H9 (cell line): ENCODE results near the gene LMX1A. TPM values are rescaled to one million over a fixed set of nuclear protein-coding genes. Genes with fewer than 3 reads are reported as not detected.

Experiments
- DNase-seq: peaks from one replicate; pipeline ENCODE4 v3.0.0-alpha.2; 2017
- H2AFZ ChIP-seq: one replicate; pipeline ENCODE4 v1.6.1; 2013; ENCODE audit warnings: mild to moderate bottlenecking, low read length, control low read depth, moderate library complexity
- H2AK5ac ChIP-seq: 2 replicates; pipeline ENCODE4 v1.6.1; 2013; ENCODE audit warnings: low read length, control low read depth, mixed read lengths; ENCODE audit not compliant: insufficient read length
- H2BK120ac ChIP-seq: one replicate; pipeline ENCODE4 v1.6.1; 2013; ENCODE audit warnings: low read depth, mild to moderate bottlenecking, low read length, control low read depth, inconsistent platforms; ENCODE audit not compliant: poor library complexity, severe bottlenecking
- H2BK12ac ChIP-seq: 2 replicates; pipeline ENCODE4 v1.6.1; 2013; ENCODE audit warnings: low read length, control low read depth, mixed read lengths, low read depth; ENCODE audit not compliant: insufficient read length
- H2BK15ac ChIP-seq: 2 replicates; pipeline ENCODE4 v1.6.1; 2013; ENCODE audit warnings: low read depth, low read length, control low read depth
- H2BK20ac ChIP-seq: one replicate; pipeline ENCODE4 v1.6.1; 2013; ENCODE audit warnings: low read depth, mild to moderate bottlenecking, low read length, control low read depth, inconsistent platforms; ENCODE audit not compliant: poor library complexity, severe bottlenecking
- H2BK5ac ChIP-seq: 2 replicates; pipeline ENCODE4 v1.6.1; 2013; ENCODE audit warnings: low read length, control low read depth, mixed read lengths; ENCODE audit not compliant: insufficient read length
- H3K14ac ChIP-seq: 2 replicates; pipeline ENCODE4 v1.6.1; 2013; ENCODE audit warnings: low read length, control low read depth; ENCODE audit not compliant: insufficient read depth
- H3K18ac ChIP-seq: 2 replicates; pipeline ENCODE4 v1.6.1; 2013; ENCODE audit warnings: low read depth, mild to moderate bottlenecking, mixed read lengths, low read length, control low read depth; ENCODE audit not compliant: insufficient read length
- H3K23ac ChIP-seq: 2 replicates; pipeline ENCODE4 v1.6.1; 2013; ENCODE audit warnings: low read length, control low read depth, mixed read lengths, low read depth; ENCODE audit not compliant: insufficient read length
- H3K23me2 ChIP-seq: 2 replicates; pipeline ENCODE4 v1.6.1; 2013; ENCODE audit warnings: low read depth, mild to moderate bottlenecking, mixed read lengths, low read length, control low read depth; ENCODE audit not compliant: insufficient read length, poor library complexity, severe bottlenecking
- H3K27ac ChIP-seq: 2 replicates; pipeline ENCODE4 v1.5.1; 2013; ENCODE audit warnings: low read length, control low read depth, mixed read lengths, low read depth; ENCODE audit not compliant: insufficient read length
- H3K27me3 ChIP-seq: 2 replicates; pipeline ENCODE4 v1.6.1; 2013; ENCODE audit warnings: low read length, control low read depth, inconsistent platforms; ENCODE audit not compliant: insufficient read depth
- H3K4ac ChIP-seq: 2 replicates; pipeline ENCODE4 v1.6.1; 2013; ENCODE audit warnings: low read depth, mild to moderate bottlenecking, control low read depth, inconsistent platforms, low read length, moderate library complexity
- H3K4me1 ChIP-seq: 2 replicates; pipeline ENCODE4 v1.6.1; 2013; ENCODE audit warnings: low read length, control low read depth, inconsistent platforms; ENCODE audit not compliant: insufficient read depth
- H3K4me2 ChIP-seq: 2 replicates; pipeline ENCODE4 v1.6.1; 2013; ENCODE audit warnings: low read length, control low read depth, mixed read lengths; ENCODE audit not compliant: insufficient read length, insufficient read depth
- H3K56ac ChIP-seq: 2 replicates; pipeline ENCODE4 v1.6.1; 2013; ENCODE audit warnings: low read depth, mild to moderate bottlenecking, mixed read lengths, low read length, control low read depth; ENCODE audit not compliant: insufficient read length
- H3K79me1 ChIP-seq: 2 replicates; pipeline ENCODE4 v1.6.1; 2013; ENCODE audit warnings: low read depth, mild to moderate bottlenecking, moderate library complexity, low read length, control low read depth, inconsistent platforms; ENCODE audit not compliant: insufficient read depth, poor library complexity, severe bottlenecking
- H3K79me2 ChIP-seq: 2 replicates; pipeline ENCODE4 v1.6.1; 2013; ENCODE audit warnings: low read length, control low read depth, inconsistent platforms; ENCODE audit not compliant: insufficient read depth
- H3K9ac ChIP-seq: 2 replicates; pipeline ENCODE4 v1.6.1; 2013; ENCODE audit warnings: low read length, control low read depth, mixed read lengths; ENCODE audit not compliant: insufficient read length; ENCODE audit errors: extremely low read depth
- H3K9me3 ChIP-seq: one replicate; pipeline ENCODE4 v1.6.1; 2013; ENCODE audit warnings: low read depth, low read length, inconsistent platforms; ENCODE audit not compliant: control insufficient read depth
- H3T11ph ChIP-seq: one replicate; pipeline ENCODE4 v1.6.1; 2013; ENCODE audit warnings: mild to moderate bottlenecking, low read length, control low read depth, inconsistent platforms
- H4K20me1 ChIP-seq: one replicate; pipeline ENCODE4 v1.6.1; 2013; ENCODE audit not compliant: control insufficient read depth, insufficient read length, insufficient read depth
- H4K5ac ChIP-seq: 2 replicates; pipeline ENCODE4 v1.6.1; 2013; ENCODE audit warnings: low read depth, mild to moderate bottlenecking, mixed read lengths, low read length, control low read depth; ENCODE audit not compliant: insufficient read length
- H4K8ac ChIP-seq: replicated peaks from 2 replicates; pipeline ENCODE4 v1.6.1; 2013; ENCODE audit warnings: low read length, control low read depth, mixed read lengths, low read depth; ENCODE audit not compliant: insufficient read length
- H4K91ac ChIP-seq: 2 replicates; pipeline ENCODE4 v1.6.1; 2013; ENCODE audit warnings: low read depth, mild to moderate bottlenecking, moderate library complexity, mixed read lengths, low read length, control low read depth; ENCODE audit not compliant: insufficient read length
- H3K27ac Mint-ChIP-seq, 3 experiments: 2 replicates in 2 of 3; 3 replicates in 1 of 3; pipeline ENCODE4 v1.8.0; 2020 to 2021; ENCODE audit warnings: mixed read lengths in 3 of 3, mild to moderate bottlenecking in 1 of 3, moderate library complexity in 1 of 3
- H3K27me3 Mint-ChIP-seq: 2 replicates; pipeline ENCODE4 v1.8.0; 2021; ENCODE audit warnings: low read depth, mild to moderate bottlenecking, moderate library complexity, mixed read lengths
- H3K36me3 Mint-ChIP-seq, 3 experiments: 2 replicates in 2 of 3; 3 replicates in 1 of 3; pipeline ENCODE4 v1.8.0; 2020 to 2021; ENCODE audit warnings: low read depth in 3 of 3, mixed read lengths in 3 of 3; ENCODE audit not compliant: insufficient read depth in 1 of 3
- H3K4me1 Mint-ChIP-seq, 2 experiments: 2 replicates each; pipeline ENCODE4 v1.8.0; 2020; ENCODE audit warnings: mixed read lengths in 2 of 2
- H3K4me3 Mint-ChIP-seq, 2 experiments: 2 replicates in 1 of 2; 3 replicates in 1 of 2; pipeline ENCODE4 v1.8.0; 2020 to 2021; ENCODE audit warnings: mild to moderate bottlenecking in 2 of 2, mixed read lengths in 2 of 2, moderate library complexity in 1 of 2
- H3K9me3 Mint-ChIP-seq, 2 experiments: 2 replicates in 1 of 2; 3 replicates in 1 of 2; pipeline ENCODE4 v1.8.0; 2020; ENCODE audit warnings: mild to moderate bottlenecking in 2 of 2, mixed read lengths in 2 of 2, moderate library complexity in 1 of 2
- CTCF ChIP-seq: fragments of 200-600 bp; sonication (generic); conservative IDR thresholded peaks from 3 replicates; pipeline ENCODE4 v1.8.0; 2021; ENCODE audit warnings: antibody characterized with exemption, mild to moderate bottlenecking
- WGBS: extraction: QIAGEN DNeasy Blood & Tissue Kit; methylation state at CpG from one replicate; pipeline ENCODE4 v1.1.7; 2013; ENCODE audit warnings: missing lambda C conversion rate, low lambda C conversion rate, mixed read lengths; ENCODE audit not compliant: insufficient read length; ENCODE audit errors: extremely low coverage; 5-methylcytosine and 5-hydroxymethylcytosine counted together
- total RNA-seq: library from RNA; stranded (reverse); gene quantifications from 2 replicates; pipeline ENCODE4 v1.2.1, GENCODE V29; 2021

The LMX1A gene
- total RNA-seq, 1 experiment from 2014 or later = not detected

GRCh38 chr1:165222580-165222979 lies 133.9 kb downstream of the LMX1A start:
- no peak overlapping the region for H3K14ac ChIP-seq
- H3K9me3 ChIP-seq = no peaks in the 10 kb centered on the region
- peaks cover 25 to 48% of the 10 kb centered on the region in 2 experiments for H3K4me1 Mint-ChIP-seq
- no peak overlapping the region for H3T11ph ChIP-seq
- H3K4ac ChIP-seq = no peak overlapping the region
- H2BK12ac ChIP-seq = no peak overlapping the region
- no peak overlapping the region for H3K27ac Mint-ChIP-seq
- H3K4me1 ChIP-seq = 0 out of 2 replicates have a peak, but pooled peaks cover 2% of the 10 kb centered on the region
- no peaks in the 10 kb centered on the region; a peak in 1 of 7 replicates for H3K36me3 Mint-ChIP-seq
- H3K79me2 ChIP-seq = no peaks in the 10 kb centered on the region
- TF ChIP-seq CTCF = no peak
- H2BK120ac ChIP-seq = no peak overlapping the region
- no CpG with 5 or more reads among the region's 5 CpGs for WGBS
- H3K4me2 ChIP-seq = no peak overlapping the region
- H3K18ac ChIP-seq = no peak overlapping the region
- no peak for DNase-seq
- H2BK20ac ChIP-seq = no peak overlapping the region
- no peak overlapping the region for H3K56ac ChIP-seq
- H3K4me3 Mint-ChIP-seq = no peak overlapping the region
- H4K5ac ChIP-seq = no peak overlapping the region
- H2AK5ac ChIP-seq = no peak overlapping the region
- no peaks in the 10 kb centered on the region for H3K27me3 ChIP-seq
- no peak overlapping the region for H3K9ac ChIP-seq
- no peaks in the 10 kb centered on the region for H3K79me1 ChIP-seq
- no peak overlapping the region for H4K91ac ChIP-seq
- no peak overlapping the region for H2BK15ac ChIP-seq
- no peak overlapping the region for H2BK5ac ChIP-seq
- H2AFZ ChIP-seq = no peak overlapping the region
- H4K8ac ChIP-seq = no peak overlapping the region
- H3K23me2 ChIP-seq = no peaks in the 10 kb centered on the region
- no peak overlapping the region for H3K23ac ChIP-seq
- no peaks in the 10 kb centered on the region for H4K20me1 ChIP-seq
- no peak overlapping the region for H3K27ac ChIP-seq
- peaks cover 6% of the 10 kb centered on the region for H3K27me3 Mint-ChIP-seq
- no peaks in the 10 kb centered on the region for H3K9me3 Mint-ChIP-seq
